ACHN (cell line): ENCODE results near the gene C6orf136.
A peak's percentile ranks its signal among the peaks of the same experiment; 100 is the strongest.

Experiments
- DNase-seq: peaks from one replicate; pipeline ENCODE4 v3.0.0-alpha.2; 2015
- in situ Hi-C: cut with HindIII; loops from 2 replicates; pipeline ENCODE4 v1.10.0; 2017; ENCODE audit warnings: low sequenced_read_pairs, low pct_ligation_motif_present, low pct_unique_long_range_greater_than_20kb

Gene C6orf136

DNA sequence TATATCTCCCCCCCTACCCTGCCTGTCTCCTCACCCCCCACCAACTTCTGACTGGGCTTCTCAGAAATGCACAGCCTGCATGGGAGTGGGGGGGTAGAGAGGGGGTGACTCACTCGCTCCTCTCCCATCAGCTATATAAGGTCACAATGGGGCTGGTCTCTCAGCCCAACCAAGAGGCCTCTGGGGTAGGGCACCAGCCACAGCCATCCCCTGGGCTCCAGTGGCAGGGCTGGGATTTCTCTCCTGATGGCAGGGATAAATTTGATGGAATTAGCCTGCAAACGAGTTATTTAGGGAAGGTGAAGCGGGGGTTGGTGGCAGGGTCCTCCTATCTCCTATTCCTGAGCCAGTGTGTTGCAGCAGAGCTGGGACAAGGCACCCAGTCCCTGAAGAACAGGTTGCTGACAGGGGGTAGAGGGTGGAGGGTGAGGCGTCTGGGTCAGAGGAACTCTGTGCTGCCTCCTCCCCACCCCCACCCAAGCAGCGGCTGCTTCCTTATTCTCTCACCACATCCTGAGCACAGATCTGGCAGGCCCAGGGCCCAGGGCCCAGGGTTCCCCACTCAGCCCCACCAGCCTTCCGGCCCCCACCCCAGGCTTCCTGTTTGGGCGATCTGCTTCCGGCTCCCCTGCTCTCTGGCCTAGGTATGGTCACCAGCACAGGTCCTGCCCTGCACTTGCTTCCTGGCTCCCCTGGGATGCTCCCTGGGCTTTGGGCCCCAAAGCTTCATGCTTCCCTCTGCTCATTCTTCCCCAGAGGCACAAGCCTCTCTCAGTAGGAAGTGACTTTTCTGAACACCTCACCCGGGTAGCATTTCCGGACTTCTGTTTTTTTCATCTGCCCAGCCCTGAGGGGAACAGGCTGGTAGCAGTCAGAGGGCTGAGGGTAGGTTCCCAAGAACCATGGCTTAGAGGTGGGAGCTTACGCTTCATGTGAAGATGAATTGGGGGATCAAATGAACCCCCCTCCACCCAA is 35.5 kb downstream of the C6orf136 start:
- DNase-seq, result peak; percentile 77
- in situ Hi-C loops, result no loop called here

- no peak for DNase-seq
- in situ Hi-C loops, result no loop called here
These were observed 36.4 kb downstream of the C6orf136 start for GRCh38 chr6:30683183-30683979.

DNA sequence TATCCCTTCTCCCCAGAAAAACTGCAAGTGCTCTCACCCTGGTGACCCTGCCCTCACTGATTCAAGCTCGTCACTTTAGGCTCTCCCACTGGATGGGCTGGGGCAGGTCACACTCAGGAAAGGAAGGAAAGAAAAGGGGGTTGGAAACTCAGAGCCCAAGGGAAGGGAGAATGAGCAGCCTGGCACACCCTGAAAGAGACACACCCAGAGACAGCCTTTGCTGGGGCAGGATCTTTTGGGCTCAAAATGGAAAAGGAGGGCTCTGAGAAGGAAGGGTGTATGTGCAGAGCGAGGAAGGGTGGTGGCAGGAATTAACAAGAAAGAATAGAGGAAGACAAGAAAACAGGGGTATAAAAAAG is 37.0 kb downstream of the C6orf136 start:
- DNase-seq, result no peak
- in situ Hi-C loops, result no loop called here

- in situ Hi-C loops, result no loop called here
- DNase-seq, result peak; percentile 37
These were observed 37.6 kb downstream of the C6orf136 start for GRCh38 chr6:30684386-30685156.

DNA sequence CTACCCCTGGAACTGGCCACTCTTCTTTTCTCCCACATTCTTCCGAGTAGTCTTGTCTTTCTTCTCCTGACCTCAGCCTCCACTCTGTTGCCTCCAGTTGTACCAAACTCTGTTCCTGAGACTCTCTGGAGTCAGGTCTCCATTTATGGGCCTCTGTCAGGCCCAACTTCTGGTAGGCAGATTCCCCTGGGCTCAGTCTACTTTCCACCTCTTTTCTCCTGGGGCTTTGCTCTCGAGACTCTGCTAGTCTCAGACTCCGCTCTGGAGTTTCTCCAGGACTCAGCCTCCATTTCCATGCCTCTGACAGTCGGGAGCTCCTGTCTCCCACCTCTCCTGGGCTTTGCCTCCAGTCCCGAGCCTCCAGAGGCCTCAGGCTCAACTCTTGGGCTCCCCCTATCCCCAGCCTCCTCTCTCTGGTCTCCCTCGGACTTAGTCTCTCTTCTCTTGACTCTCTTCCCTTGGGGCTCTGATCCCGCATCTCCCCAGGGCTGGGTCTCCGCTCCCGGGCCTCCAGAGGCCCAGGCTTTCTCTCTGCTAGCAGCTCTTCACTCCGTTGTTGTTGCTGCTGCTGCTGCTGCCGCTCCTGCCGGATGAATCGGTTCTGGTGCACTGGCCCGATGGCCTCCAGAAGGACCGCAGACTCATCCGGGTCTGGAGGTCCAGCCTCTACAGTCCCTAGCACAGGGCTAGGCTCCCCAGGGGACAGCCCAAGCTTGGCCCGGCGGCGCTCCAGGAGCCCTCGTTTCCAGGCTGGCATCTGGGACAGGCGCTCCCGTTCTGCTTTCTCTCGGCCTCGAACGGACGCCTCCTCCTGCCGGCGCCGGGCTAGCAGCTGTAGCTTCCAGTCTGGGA is 38.5 kb downstream of the C6orf136 start:
- DNase-seq, result peak; percentile 47
- in situ Hi-C loops, result no loop called here

- in situ Hi-C loops, result no loop called here
- DNase-seq, result peak; percentile 64
These were observed 39.3 kb downstream of the C6orf136 start, which contains the start of gene PPP1R18 for GRCh38 chr6:30686009-30686907. Gene PPP1R18 (minus strand): TSS chr6:30686645. CDS start chr6:30686018, 627 bp downstream.

DNA sequence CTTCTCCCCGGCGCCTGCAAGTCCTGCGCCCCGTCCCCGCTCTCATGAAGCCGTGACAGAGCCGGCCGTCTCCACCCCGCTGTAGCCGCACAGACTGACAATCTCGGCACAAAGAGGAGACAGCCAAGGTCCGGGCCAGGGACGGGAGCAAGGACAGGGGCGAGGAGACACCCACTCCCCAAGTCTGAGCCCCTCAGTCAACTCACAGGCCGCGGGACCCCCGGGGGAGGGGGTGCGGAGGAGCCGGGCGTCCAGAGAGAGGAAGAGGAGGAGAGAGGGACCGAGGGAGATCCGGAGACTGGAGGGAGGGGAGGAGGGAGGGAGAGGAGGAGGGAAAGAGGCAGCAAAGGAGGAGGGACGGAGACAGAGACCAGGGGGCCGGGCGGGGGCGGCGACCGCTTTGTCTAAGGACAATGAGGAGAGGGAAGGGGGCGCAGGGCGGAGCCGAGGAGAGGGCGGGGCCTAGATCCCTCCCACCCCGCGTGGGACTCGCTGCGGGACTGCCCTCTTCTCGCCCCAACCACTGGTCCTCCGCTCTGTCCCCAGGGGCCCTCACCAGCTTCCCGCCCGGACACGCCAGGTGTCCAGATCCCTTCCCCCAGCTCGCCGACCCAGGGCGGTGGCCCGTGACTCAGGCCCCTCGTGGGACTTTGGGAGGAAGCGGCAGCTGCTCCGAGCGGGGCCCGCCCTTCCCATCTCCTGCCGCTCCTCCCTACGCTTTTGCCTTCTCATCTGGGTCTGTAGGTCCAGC is 40.1 kb downstream of the C6orf136 start:
- DNase-seq, result peak; percentile 90
- in situ Hi-C loops, result no loop called here

DNA sequence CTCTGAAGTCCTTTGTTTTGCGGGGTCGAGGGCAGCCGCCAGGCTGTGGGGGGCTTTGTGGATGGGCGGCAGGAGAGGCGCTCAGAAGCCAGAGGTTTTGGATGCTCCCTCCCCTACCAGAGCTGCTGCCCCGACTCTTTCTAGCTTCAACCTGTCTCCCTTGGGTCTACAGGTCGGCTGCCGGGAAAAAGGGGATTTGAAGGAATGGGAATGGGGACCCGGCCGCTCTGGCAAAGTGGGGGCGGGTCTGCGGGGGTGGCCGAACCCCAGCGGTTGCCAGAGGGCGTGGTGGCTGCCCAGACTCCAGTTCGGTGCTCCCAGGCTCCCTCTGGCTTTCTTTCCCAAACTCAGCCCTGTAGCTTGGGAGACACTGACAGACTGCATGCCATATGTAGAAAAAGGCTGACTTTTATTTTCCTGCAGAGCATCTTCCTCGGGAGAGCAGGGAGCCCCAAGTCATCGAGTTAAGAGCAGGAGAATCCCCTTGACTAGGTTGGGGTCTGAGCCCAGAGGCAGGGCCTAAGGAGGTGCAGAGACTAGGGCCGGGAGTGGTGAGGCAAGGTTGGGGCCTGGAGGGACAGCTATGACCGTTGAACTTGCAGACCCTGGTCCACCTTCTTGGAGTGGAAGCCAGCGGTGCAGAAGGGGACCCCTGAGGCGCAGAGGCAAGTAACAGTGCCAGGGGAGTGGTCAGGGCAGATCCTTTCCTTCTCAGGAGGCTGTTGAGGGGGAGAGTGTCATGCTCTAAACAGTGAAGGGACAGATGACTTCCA is 40.9 kb downstream of the C6orf136 start:
- in situ Hi-C loops, result no loop called here
- peak; percentile 27 for DNase-seq

DNA sequence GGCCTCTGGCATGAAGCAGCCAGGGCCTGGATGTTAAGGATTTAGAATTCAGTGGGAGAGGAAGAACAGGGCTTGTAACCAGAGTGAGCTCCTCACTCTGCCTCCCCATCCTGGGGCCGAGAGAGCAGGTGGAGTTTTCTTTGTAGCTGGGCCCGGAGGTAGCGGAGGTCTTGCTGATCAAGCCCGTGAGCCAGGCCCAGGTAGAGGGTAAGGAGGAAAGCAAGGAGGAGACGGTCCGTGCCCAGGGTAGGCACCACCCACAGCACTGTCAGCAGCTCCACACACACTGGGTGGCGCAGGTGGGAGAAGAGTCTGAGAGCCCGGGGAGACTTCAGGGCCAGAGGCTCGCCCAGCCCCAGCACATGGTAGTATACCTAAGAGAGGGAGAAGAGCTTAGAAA is 41.6 kb downstream of the C6orf136 start:
- in situ Hi-C loops, result no loop called here
- no peak for DNase-seq

DNA sequence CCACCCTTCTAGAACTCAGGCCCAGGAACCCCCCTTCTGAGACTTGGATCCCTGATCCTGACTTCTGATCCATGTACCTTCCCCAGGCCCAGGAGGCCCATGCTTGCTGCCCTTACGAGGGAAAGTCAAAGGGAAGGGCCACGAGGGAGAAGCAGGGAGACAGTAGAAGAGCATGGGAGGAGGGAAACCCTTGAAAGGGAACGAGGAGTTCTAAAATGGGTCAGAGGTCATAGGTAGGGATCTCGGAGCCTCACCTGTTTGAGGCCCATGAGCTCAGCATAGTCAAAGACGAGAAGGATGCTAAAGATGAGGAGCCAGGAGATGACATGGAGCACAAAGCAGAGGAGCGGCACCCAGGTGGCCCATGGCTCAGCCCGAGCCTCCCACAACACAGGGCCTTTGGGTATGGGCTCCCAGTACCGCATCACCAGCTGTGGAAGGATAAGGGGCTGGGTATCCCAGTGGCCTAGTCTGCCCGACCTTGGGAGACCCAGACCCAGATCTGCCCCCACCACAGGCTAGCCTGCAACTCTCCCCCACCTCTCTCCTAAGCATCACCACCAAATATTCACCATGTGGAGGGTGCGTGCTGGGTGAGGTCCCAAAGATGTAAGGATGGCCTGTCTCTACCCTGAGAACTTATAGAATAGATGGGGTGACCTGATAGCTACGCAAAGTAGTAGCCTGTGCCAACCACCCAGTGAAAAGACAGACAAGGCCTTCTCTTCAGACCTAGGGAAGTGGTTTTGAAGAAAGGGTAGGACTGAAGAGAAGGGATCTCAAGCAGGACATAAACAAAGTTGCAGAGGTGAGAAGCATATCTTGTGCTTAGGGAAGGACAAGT is 42.3 kb downstream of the C6orf136 start:
- in situ Hi-C loops, result no loop called here
- no peak for DNase-seq

DNA sequence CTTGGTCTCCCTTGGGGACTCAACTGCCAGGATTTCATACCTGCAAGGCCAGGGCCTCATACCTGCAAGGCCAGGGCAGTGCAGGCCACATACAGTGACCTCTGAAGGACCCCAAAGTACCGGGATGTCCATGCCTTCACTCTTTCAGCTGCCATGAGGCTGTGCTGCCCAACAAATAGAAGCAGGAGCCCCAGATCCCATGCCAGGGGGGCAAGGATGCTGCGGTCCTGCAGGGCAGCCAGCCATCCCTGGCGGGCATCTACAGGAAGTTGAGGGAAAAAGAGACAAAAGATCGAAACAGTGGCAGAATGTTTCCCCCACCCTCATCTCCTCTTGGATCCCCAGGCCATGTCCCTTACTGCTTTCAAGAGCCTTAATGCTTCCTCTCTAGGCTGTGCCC is 43.1 kb downstream of the C6orf136 start:
- no peak for DNase-seq
- in situ Hi-C loops, result no loop called here

GRCh38 chr6:30690403-30691207 is 43.7 kb downstream of the C6orf136 start, which contains the start of gene NRM:
Gene NRM (minus strand): TSS chr6:30690984. CDS start chr6:30690974, 10 bp downstream.
- in situ Hi-C loops, result no loop called here
- DNase-seq, result peak; percentile 77

GRCh38 chr6:30691208-30691847 is 44.4 kb downstream of the C6orf136 start:
- in situ Hi-C loops, result no loop called here
- no peak for DNase-seq

GRCh38 chr6:30696432-30696831 is 49.5 kb downstream of the C6orf136 start:
- no peak for DNase-seq
- in situ Hi-C loops, result no loop called here
